GM19238 (cell line): ENCODE results near the gene CRACDL.

ENCODE experiments used
- DNase-seq: peaks from one replicate; pipeline ENCODE4 v3.0.0; 2011; ENCODE audit warnings: low spot score; ENCODE audit not compliant: insufficient read length

CRACDL gene

DNA sequence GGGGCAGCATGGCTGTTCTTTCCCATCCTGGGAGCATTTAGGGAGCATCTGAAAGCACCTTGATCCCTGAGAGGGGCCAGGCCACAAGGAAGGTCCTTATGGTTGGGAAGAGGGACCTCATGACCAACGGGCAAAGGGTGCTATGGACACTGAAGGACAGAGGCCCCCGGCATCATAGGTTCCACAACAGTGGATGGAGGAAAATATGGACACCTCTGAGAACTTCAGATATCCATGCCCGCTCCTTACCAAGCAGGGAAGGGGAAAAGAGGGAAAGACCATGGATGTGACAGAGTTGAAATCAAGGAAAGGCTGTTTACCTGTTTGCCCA lies 111.0 kb downstream of the CRACDL start:
- no peak for DNase-seq

DNA sequence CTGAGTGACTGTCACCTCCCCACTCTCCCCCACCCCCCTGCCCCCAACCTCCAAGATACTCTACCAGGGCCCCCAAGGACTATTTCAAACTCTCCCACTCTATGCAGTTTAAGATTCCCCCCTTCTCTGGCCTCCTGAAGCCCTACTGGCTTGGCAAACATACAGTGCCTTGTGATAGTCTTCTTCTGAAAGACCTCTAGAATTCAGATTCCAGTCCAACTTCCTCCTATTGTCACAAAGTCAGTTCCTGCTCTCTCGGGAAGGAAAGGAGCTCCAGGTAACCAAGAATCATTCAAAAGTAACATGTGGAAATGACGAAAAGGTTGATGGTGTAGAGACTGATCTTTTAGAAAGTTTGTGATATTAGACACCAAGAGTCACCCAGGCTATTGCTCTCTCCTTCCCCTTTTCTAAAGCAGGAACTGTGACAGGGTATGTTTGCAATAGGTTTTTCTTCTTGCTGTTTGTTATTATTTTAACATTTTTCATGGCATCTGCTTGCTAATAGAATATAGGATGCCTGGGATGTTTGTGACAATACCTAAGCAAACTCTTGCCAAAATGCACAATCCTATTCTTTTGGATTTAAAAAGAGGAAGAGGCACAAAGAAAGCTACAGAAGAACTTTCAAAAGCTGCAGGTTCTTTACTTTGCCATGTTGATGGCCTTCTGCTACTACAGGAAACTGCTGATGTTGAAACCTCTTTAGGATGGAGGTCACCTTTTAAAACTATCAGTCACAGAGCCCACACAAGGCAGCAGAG lies 111.6 kb downstream of the CRACDL start:
- no peak for DNase-seq

GRCh38 chr2:98823196-98824170 lies 112.5 kb downstream of the CRACDL start:
- no peak for DNase-seq

DNA sequence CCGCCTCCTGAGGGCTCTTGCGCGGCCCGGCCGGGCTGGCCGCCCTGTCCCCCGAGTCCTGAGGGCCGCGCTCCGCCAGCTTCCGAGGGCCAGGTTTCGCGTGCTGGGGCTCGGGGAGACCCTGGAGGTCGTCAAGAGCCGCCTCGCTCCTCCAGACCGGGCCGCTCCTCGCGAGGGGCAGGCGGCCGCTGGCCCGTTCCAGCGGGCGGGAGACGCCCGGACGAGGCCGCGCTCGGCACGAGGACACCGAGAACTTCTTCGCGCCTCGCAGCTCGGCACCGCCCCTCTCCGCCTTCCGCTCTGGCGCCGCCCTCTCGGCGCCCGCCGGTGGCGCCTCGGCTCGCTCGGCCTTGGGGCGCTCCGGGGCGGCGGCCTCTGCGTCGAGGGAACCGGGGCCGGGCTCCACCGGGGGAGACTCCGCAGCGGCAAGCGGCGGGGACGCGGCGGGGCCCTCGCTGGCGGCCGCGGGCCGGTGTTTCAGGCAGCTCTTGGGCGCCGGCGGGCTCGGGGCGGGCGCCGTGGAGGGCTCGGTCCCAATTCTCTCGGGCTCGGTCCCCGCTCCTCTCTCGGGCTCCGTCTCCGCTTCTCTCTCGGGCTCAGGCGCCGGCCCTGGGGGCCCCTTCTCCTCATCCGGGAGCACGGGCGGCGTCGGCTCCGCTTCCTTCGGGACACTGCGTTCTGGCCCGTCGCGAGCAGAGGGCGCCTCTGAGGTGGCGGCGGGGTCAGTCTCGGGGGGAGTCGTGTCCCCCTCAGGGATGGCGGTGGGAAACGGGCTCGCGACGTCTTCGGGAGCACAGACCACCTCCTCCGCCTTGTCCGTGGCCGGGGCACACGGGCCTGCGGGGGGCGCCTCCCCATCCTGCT lies 113.5 kb downstream of the CRACDL start:
- no peak for DNase-seq

DNA sequence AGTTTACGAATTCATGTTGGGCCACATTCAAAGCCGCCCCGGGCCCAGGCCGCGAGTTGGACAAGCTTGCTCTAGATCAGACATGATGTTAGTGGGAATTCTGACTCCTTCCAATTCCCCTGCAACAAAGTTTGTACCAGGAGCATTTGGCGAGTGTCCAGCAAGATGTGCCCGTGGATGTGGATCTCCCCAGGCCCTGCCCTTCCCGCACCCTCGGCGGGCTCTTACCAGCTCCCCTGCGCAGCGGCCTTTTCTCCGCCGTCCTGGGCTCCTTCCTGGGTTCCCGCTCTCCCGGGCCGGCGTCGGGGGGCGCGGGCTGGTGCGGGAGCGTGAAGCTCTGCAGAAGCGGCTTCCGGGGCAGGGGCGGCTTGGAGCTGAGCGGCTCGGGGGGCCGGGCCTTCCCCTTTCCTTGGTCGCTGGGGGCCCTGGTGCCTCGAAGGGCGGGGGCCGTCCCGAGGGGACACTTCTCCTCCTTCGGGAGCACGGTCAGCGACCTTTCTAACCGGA lies 114.3 kb downstream of the CRACDL start:
- no peak for DNase-seq

DNA sequence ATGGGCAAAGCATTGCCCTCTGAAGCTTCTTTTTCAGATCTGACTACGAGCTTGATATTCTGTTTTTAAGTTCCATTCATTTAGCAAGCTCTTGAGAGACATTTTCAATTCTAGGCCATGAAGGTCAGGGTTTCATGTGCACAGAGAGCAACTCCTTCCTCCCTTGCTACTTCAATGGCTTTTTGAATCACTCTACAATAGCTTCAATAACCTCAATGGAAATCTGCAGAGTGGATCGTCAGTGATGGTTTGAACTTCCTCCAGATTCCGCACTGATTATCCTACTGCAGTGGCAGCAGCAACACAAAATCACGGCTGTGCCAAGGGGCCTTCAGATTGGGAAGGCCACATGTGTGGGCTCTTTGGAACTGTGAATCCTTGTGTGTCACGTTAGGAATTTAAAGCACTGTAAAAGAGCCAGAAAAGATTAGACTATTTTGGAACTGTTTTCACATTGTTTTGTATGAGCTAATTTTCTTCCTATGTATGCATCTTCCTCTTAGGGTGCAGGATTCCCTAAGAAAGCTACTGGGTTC lies 116.7 kb downstream of the CRACDL start:
- DNase-seq: no peak

- DNase-seq: no peak
These were observed 117.9 kb downstream of the CRACDL start for GRCh38 chr2:98818164-98818563.

GRCh38 chr2:98816281-98816680 lies 119.7 kb downstream of the CRACDL start:
- DNase-seq: no peak

DNA sequence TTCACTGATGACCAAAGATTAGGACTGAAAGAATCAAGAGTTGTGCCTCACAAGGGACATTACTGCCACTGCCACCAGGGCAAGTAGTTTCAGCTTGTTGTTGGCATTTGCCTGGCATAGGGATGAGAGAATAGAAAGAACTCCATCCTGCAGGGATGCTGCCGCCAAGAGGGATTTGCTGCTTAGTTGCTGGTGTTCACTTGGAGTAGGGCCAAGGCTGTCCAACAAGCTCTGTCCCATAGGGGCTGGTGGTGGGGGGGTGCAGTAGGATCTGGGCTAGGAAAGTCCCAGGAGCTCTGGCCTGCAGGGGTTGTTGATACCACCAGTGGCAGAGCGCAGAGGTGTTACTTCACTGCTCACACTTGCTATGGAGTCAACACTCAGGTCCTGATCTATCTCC lies 120.2 kb downstream of the CRACDL start:
- no peak for DNase-seq

DNA sequence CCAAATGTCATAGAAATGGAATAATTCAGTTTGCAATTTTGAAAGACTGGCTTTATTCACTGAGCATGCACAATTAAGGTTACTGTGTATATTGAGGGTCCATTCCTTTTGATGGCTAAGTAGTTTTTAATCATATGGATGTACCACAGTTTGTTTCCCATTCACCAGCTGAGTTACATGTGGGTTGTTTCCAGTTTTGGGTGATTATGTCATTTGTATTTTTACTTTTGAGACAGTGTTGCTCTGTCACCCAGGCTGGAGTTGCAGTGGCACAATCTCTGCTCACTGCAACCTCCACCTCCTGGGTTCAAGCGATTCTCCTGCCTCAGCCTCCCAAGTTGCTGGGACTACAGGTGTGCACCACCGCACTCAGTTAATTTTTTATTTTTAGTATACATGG lies 124.3 kb downstream of the CRACDL start:
- no peak for DNase-seq

DNA sequence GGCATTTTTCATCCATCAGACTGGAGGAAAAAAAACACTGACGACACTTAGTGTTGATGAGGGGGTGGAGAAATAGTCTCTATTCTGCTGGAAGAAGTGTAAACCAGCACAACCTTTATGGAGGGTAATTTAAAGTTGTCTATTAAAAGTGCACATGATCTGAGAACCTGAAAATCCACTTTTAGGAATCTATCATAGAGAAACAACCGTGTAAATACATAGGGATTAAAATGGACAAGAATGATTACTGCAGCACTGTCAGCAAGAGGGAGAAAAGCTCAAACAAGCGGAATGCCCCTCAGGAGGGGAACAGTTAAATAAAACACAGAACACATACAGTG lies 125.5 kb downstream of the CRACDL start:
- DNase-seq: no peak

- DNase-seq: no peak
These were observed 126.0 kb downstream of the CRACDL start for GRCh38 chr2:98809878-98810587.

DNA sequence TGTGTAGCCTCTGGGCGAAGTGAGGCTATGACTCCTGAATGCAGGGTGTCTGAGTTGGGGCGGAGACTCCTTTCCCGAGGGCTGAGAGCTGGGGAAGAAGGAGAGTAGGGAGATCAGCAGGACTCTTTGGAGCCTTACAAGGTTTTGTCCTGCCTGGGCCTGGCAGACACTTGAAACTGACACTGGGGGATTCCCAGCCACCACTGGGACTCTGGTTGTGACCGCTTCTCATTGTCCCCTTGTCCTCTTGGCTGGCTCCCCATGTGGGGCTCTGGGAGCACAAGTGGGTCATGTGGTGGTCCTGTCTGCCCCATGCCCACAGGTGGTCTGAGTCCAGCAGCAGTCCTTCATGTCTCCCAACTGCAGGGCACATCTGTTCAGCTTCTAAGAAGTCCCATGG lies 126.9 kb downstream of the CRACDL start:
- DNase-seq: no peak

GRCh38 chr2:98808546-98808945 lies 127.5 kb downstream of the CRACDL start:
- no peak for DNase-seq

GRCh38 chr2:98807929-98808328 lies 128.1 kb downstream of the CRACDL start:
- no peak for DNase-seq

GRCh38 chr2:98807221-98807620 lies 128.8 kb downstream of the CRACDL start:
- no peak for DNase-seq

- no peak for DNase-seq
These were observed 129.8 kb downstream of the CRACDL start for GRCh38 chr2:98806236-98806697.

DNA sequence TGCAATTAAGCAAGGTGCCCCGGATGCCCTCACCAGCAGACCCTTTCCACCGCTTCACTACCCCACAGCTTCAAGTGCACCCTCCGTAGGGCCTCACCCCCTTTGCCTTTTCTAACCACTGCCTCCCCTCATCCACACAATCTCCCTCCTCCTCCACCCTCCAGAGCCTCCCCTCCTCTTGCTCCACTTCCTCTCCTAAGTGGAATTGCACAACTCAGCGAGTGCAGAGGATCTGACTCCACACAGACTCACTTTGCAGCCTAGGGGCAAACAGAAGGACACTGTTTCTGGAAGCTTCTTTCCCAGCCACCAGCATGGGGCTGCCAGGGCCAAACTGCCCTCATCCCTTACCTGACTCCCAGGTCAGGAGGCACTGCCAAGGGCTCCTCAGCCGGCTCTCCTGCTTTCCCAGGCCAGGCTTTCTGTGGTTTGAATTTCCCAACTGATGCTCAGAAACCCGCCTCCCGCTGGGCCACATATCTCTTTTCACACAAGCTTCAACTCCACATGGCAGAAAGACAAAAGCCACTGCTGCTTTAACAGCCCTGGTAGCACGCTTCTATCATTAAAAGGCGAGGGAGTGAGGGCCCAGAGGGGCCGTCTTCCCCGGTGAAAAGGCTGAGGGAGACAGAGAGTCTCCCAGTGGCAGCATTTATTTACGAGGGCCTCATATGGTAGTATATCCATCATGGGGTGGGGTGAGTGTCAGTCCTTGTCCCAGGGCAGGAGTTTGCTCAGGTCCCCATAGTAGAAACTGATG lies 130.4 kb downstream of the CRACDL start:
- DNase-seq: no peak

GRCh38 chr2:98804736-98805135 lies 131.3 kb downstream of the CRACDL start:
- no peak for DNase-seq

GRCh38 chr2:98804265-98804650 lies 131.8 kb downstream of the CRACDL start:
- no peak for DNase-seq
